Body of pancreas (tissue), 4 donors: ENCODE measurements around the gene UCP2.

Experiments
- CTCF ChIP-seq, 7 experiments: fragments of 450-650 bp in 4 of 7; fragments of 200-600 bp in 3 of 7; sonication (generic) in 3 of 7; IDR thresholded peaks; one replicate each; pipeline ENCODE4 v1.5.1; 2016 to 2019; ENCODE audit warnings: antibody characterized with exemption in 7 of 7
- POLR2A ChIP-seq, 3 donors: fragments of 450-650 bp; IDR thresholded peaks; one replicate each; pipeline ENCODE4 v1.6.1; 2016; ENCODE audit warnings: antibody characterized with exemption in 3 of 3, mild to moderate bottlenecking in 2 of 3

- TF ChIP-seq CTCF (IDR thresholded peaks at IDR 0.05) (no peak), POLR2A (IDR thresholded peaks at IDR 0.05) (no peak)
Observed at GRCh38 chr11:74009230-74009547, 26.5 kb upstream of the UCP2 start.
